Posterior vena cava (tissue), 2 donors: ENCODE results near the gene TMC2. TPM values are rescaled to one million over a fixed set of nuclear protein-coding genes. Genes with fewer than 3 reads are reported as not detected.
"Not testable (repeated sequence)": the region's sequence is repeated elsewhere in the genome, so short reads cannot be mapped to it uniquely, and the experiment has no call there.

Experiments used
- DNase-seq: peaks from one replicate; pipeline ENCODE4 v3.0.0-alpha.2; 2020; ENCODE audit warnings: low spot score
- intact Hi-C, 2 donors: fragments of 100-400 bp; cut with DNase I; formaldehyde crosslinking; loops; one replicate each; pipeline versions ENCODE4 v1.14.1 to v1.14.2; 2022 to 2023
- total RNA-seq, 2 donors: library from RNA; stranded (reverse); fragmentation: NEBNext Ultra II Directional; extraction: Animal tissue kit (Norgen Biotek cat#: 25700); gene quantifications; one replicate each; pipeline ENCODE4 v1.2.1, GENCODE V29; 2021
- donor health status: DM: yes; HTN: yes; CAD: no.
- donor health status: DM: yes; HTN: yes; CAD: no.

Gene TMC2
- total RNA-seq, 2 donors from 2014 or later, result 0.14 to 0.56 TPM

- no peak for DNase-seq
- intact Hi-C loops, result loop anchor here in 1 of 2 donors (5.0 to 10.0 kb wide), 2 partner anchors 130 to 1013 kb away; no protein-coding TSS in a partner anchor
Measured at GRCh38 chr20:2654384-2654822, 118.0 kb downstream of the TMC2 start.

DNA sequence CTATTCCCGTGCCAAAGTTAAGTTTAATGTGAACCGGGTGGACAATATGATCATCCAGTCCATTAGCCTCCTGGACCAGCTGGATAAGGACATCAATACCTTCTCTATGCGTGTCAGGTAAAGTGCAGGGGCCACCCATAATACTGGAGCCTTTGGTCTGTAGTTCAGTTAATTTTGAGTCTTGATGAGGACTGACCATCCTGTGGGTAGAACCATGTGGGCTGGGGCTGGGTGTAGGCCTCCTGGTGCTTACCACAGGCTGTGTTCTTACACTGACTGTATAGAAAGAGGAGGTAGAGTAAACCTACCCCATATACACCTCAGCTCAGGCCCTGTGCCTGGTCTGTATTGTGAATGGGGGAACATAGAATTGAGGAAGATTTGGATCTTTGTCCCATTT is 118.5 kb downstream of the TMC2 start:
- no peak for DNase-seq
- intact Hi-C loops, result loop anchor here in 1 of 2 donors (5.0 to 10.0 kb wide), 2 partner anchors 130 to 1012 kb away; no protein-coding TSS in a partner anchor

GRCh38 chr20:2655331-2656116 is 119.2 kb downstream of the TMC2 start:
- intact Hi-C loops, result loop anchor here in 1 of 2 donors (10.0 kb wide), 1 partner anchor 131 kb away; no protein-coding TSS in a partner anchor
- no peak for DNase-seq

DNA sequence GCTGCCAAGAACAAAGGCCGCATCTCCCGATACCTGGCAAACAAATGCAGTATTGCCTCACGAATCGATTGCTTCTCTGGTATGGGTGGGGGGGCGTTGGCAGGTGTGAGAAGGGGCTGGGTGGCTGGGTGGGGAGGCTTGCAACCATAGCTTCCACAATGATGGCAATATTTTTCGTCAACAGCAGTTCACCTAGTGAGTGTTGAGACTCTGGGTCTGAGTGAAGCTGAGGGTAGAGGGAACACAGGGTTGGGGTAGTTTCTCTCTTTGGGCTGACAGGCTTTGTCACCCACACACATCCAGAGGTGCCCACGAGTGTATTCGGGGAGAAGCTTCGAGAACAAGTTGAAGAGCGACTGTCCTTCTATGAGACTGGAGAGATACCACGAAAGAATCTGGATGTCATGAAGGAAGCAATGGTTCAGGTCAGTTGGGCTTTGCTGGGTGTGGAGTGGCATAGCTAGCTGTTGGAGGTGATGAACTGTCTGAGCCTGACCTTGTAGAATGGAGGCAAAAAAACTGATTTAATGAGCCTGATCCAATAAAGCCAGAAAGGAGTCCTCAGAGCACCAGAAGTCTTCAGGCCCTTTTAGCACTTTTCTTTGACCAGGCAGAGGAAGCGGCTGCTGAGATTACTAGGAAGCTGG is 120.2 kb downstream of the TMC2 start:
- no peak for DNase-seq
- intact Hi-C loops, result loop anchor here in 1 of 2 donors (10.0 kb wide), 1 partner anchor 132 kb away; no protein-coding TSS in a partner anchor

DNA sequence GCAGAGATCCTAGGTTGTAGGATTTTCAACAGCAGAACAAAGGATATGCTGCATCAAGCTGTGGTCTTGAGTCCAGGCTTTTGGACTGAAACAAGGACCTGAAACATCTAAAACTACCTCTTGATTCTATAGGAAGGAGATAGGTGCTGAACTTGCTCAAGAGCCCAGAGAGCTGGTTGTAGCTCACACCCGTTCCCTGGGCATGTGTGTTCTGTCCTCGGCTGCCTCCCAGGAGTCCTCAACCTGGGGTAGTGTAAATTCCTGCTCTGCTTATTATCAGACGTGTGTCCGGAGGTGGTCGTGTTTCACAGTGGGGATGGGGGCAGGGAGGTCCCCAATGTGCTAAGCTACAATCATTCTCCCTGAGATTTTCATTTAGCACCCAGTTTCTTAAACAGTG is 120.9 kb downstream of the TMC2 start:
- intact Hi-C loops, result loop anchor here in 1 of 2 donors (10.0 kb wide), 1 partner anchor 132 kb away; no protein-coding TSS in a partner anchor
- no peak for DNase-seq

DNA sequence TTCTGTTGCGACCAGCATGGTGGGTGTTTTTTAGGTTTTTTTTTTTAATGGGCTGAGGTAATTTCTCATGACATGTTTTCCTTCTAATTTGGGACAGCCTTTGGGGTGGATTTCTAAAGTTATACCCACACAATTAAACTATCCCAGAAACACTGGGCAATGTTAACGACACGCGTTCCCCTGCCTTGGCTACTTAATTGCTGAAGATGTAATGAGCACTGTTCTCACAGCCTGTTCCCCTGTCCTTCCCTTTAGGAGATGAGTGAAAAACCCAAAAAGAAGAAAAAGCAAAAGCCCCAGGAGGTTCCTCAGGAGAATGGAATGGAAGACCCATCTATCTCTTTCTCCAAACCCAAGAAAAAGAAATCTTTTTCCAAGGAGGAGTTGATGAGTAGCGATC is 121.3 kb downstream of the TMC2 start:
- intact Hi-C loops, result loop anchor here in 1 of 2 donors (10.0 kb wide), 1 partner anchor 133 kb away; no protein-coding TSS in a partner anchor

DNA sequence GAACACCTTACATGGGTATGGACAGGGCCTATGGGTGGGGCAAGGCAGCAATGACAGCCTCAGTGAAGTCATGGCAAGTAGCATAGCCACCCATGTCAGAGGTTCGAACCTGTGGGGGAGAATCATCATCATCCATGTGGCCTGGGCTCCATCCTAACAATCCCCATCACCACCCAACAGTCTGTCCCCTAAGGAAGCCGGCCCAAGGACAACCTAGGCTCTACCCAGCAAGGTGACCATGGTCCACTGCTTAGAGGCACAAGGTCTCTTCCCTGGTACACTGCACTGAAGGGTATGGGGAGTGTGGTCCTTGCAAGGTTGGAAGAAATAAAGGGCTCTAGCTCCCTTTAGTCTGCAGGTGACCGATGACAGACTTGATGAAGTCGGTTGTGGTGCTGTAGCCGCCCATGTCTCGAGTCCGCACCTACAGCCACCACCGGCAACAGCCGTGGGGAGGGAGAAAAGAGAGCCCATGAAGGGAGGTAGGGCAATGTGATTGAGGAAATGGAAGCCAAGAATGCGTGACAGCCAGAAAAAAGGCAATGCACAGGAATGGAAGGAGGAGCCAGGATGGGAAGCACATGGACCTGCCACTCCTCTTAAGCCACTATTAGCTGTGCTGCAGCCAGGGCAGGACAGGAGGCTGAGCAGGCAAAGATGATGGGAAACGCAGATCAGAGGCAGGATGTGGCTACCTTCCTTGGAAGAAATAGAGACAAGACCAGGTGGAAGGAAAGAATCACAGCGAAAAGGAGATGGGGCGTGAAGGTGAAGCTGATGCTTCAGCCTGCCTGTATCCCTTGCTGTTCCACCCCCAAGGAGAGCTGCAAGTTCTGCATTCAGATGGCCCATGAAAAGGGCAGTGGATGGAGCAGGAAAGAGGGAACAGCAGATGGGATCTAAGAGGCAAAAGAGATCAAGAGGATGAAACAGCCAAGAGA is 122.3 kb downstream of the TMC2 start:
- DNase-seq, result no peak
- intact Hi-C loops, result loop anchor here in 1 of 2 donors (10.0 kb wide), 1 partner anchor 134 kb away; no protein-coding TSS in a partner anchor

More for the DNA sequence above, 121.3 kb downstream of the TMC2 start:
- no peak for DNase-seq

DNA sequence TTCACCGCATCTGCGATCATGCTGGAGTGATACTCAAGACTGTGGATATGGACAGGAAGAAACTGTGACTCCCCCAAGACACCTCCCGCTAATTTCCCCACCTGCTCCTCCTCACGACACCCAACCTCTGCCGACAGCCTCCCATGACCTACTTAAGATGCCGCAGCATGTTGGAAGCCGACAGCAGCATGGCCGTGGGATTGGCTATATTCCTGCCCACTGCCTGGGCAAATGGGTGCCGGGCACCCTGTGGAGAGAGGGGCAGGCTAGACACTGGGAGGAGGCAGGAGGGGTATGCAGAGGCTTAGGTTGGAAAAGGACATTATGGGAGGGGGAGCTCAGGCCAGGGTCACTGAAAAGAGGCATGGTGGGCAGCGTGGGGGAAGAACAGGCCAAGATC is 123.2 kb downstream of the TMC2 start:
- intact Hi-C loops, result loop anchor here in 1 of 2 donors (10.0 kb wide), 1 partner anchor 135 kb away; no protein-coding TSS in a partner anchor
- no peak for DNase-seq

GRCh38 chr20:2663364-2663886 is 127.1 kb downstream of the TMC2 start:
- no peak for DNase-seq
- intact Hi-C loops, result no loop called here

GRCh38 chr20:2663887-2664719 is 127.7 kb downstream of the TMC2 start, which contains the start of gene IDH3B:
TSS of gene IDH3B (minus strand) at chr20:2664216. CDS start at chr20:2664188, 28 bp downstream.
- intact Hi-C loops, result no loop called here
- peak; percentile 98 for DNase-seq

DNA sequence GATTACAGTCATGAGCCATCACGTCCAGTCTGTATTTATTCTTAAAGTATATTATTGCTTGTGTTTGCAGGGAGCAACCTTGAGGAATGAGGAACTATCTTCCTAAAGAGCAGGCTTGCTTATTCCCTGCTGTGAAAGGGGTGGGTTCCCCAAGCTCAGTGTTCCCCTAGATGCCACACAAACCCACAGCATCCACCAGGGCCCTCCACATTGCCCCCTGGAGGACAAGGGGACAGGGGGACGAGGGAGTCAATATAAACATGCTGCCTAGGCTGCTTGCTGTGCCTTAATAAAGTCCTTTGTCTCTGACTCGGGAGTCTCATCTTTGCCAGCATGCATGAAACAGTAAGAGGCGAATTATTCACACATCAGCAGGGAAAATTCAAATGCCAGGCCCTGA is 135.6 kb downstream of the TMC2 start:
- intact Hi-C loops, result no loop called here
- DNase-seq, result peak; percentile 42

- intact Hi-C loops, result no loop called here
- DNase-seq, result peak; percentile 41
Measured at GRCh38 chr20:2672446-2672845, 136.1 kb downstream of the TMC2 start.

- no peak for DNase-seq
- intact Hi-C loops, result no loop called here
Measured at GRCh38 chr20:2673453-2673852, 137.1 kb downstream of the TMC2 start.

DNA sequence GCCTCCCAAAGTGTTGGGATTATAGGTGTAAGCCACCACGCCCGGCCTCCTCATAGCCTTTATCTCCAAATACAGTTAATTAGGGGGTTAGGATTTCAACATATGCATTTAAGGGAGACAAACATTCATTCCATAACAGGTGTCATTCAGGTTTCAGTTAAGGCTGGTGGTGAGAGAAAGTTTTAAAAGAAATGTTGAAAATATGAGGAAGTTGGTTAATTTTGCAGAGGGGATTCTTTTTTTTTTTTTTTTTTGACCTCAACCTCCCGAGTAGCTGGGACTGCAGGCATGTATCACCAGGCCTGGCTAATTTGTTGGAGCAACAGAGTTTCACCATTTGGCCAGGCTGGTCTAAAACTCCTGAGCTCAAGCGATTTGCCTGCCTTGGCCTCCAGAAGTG is 143.7 kb downstream of the TMC2 start:
- DNase-seq, result no peak
- intact Hi-C loops, result no loop called here

DNA sequence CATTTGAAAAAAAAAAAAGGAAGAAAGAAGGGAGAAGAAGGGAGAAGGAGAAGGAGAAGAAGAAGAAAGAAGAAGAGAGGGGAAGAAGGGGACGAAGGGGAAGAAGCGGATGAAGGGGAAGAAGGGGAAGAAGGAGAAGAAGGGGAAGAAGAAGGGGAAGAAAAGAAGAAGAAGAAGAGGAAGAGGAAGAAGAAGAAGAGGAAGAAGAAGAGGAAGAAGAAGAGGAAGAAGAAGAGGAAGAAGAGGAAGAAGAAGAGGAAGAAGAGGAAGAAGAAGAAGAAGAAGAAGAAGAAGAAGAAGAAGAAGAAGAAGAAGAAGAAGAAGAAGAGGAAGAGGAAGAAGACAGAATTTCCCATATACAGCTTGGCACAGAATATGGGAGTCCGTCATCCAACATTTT is 145.7 kb downstream of the TMC2 start:
- intact Hi-C loops, DNase-seq: not testable (repeated sequence)

DNA sequence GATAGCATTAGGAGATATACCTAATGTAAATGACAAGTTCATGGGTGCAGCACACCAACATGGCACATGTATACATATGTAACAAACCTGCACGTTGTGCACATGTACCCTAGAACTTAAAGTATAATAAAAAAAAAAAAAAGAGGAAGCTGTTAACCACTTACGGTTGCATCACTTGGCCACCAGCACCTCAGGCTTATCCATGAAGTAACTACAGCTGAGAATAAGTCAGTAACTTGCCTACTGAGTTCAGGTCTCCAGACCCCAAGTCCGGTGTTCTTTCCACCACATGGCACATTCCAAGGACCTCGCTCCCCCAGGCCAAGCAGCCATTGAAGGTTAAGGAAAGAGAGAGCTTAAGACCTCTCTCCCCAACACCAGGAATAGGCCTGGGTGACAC is 148.4 kb downstream of the TMC2 start:
- DNase-seq, result not testable (repeated sequence)

DNA sequence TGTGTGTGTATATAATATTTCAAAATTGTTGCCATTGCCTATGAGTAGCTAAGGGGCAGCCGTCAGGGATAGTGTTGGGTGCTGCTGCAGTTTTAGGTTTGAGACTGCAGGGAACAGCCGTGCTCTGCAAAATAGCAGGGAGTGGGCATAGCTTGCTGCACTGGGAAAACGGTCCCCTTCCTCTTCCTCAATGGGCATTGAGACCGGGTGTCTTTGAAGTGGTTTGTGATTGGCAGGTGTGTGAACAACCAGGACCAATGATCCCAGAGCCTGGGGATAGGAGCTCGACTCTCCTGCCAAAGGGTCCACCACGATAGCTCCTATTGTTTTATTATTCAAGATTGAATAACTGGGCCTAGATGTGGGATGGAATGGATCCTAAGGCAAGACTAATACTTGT is 151.1 kb downstream of the TMC2 start:
- no peak for DNase-seq
- intact Hi-C loops, result no loop called here

More for the DNA sequence above, 148.4 kb downstream of the TMC2 start:
- intact Hi-C loops, result not testable (repeated sequence)
